HG03060 (cell line): Measurements from ENCODE around the gene KCNQ5.
"Not testable (repeated sequence)": the region's sequence is repeated elsewhere in the genome, so short reads cannot be mapped to it uniquely, and the experiment has no call there.

Source experiments
- ATAC-seq: cut with Tn5 transposase; IDR thresholded peaks from one replicate; pipeline ENCODE4 v1.9.1; 2021; ENCODE audit warnings: low read depth, moderate number of reproducible peaks; ENCODE audit not compliant: unreplicated experiment

KCNQ5 gene

DNA sequence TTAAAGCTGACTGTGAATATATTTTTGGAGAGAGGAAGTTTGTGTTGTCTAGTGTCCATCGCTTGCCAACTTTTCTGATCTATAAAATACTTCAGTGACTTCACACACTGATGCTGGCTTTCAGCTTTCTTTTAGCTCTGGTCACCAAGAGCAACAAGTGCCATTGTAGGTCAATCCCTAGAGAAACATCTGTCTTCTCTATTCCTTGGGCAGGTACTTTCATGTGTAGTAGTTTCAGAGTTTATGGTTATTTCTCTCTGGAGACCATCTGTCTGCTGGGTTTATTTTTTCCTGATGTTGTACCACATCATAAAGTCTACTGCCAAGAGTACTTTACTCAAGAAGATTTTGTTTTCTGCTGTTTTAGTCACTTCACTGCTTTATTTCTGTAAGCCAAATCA is 353.5 kb downstream of the KCNQ5 start:
- ATAC-seq: no peak

DNA sequence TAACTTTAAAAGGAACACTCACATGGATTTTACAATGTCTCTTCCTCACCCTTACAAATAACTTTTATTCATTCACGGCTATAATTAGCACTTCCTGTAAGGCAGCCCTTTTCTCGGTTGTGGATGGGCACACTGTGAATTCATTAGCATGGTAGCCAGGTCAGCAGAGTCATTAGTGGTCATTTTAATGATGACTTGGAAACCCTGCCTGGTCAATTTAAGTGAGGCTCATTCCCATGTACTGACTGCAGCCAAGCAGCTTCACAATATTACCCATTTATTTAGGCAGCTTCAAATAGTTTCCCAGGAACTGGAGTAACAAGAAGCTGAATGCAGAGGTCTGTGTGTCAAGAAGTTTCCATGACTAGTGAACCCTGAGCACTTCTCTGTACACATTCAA is 354.6 kb downstream of the KCNQ5 start:
- no peak for ATAC-seq

DNA sequence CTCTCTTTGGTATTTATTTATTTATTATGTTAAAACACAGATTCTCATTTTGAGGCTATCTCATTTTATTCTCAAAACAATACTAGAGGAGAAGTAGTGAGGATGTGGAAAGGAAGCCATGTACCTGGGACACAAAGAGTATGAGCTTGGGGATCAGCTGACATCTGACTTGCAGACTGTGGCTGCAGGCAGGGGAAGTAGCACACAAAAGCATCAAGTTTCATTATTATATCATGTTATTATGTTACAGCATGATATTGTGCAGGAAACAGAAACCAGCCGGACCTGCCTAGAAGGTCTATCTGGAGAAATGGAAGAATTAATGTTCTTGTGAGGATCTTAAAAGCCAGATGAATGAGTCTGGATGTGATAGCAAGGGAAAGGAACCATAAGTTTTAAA is 355.2 kb downstream of the KCNQ5 start:
- ATAC-seq: no peak

DNA sequence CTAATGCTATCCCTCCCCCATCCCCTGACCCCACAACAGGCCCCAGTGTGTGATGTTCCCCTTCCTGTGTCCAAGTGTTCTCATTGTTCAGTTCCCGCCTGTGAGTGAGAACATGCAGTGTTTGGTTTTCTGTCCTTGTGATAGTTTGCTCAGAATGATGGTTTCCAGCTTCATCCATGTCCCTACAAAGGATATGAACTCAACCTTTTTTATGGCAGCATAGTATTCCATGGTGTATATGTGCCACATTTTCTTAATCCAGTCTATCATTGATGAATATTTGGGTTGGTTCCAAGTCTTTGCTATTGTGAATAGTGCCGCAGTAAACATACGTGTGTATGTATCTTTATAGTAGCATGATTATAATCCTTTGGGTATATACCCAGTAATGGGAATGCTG is 356.9 kb downstream of the KCNQ5 start:
- ATAC-seq: not testable (repeated sequence)

DNA sequence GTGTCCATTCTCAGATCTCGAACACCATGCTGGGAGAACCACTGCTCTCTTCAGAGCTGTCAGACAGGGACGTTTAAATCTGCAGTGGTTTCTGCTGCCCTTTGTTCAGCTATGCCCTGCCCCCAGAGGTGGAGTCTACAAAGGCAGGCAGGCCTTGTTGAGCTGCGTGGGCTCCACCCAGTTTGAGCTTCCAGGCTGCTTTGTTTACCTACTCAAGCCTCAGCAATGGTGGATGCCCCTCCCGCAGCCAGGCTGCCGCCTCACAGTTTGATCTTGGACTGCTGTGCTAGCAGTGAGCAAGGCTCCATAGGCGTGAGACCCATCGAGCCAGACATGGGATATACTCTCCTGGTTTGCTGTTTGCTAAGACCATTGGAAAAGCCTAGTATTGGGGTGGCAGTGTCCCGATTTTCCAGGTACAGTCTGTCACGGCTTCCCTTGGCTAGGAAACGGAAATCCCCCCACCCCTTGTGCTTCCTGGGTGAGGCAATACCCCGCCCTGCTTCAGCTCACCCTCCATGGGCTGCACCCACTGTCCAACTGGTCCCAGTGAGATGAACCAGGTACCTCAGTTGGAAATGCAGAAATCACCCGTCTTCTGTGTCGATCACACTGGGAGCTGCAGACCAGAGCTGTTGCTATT is 362.4 kb downstream of the KCNQ5 start:
- ATAC-seq: not testable (repeated sequence)

DNA sequence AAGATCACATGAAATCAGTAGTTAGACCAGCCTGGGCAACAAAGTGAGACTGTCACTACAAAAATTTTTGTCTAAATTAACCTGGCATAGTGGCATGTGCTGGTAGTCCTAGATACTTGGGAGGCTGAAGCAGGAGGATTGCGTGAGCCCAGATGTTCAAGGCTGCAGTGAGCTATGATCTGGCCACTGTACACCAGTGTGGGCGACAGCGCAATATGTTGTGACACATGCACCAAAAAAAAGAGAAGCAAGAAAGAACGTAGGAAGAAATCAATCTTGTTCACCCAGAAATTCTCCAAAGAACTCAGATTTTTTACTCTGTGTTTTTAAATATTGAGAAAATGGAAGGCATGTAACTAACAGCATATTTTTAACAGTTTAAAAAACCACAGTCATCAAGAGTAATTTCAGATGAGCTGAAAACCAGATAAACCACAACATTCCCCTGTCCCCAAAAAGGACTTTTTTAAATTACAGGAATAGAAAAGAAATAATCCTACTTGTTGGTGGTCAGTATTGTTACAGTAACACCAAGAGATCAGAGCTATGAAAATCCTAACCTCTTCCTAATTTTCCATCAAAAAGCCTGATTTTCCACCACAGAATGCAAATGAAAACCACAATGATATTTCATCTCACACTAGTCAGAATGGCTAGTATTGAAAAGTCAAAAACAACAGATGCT is 363.3 kb downstream of the KCNQ5 start:
- no peak for ATAC-seq

DNA sequence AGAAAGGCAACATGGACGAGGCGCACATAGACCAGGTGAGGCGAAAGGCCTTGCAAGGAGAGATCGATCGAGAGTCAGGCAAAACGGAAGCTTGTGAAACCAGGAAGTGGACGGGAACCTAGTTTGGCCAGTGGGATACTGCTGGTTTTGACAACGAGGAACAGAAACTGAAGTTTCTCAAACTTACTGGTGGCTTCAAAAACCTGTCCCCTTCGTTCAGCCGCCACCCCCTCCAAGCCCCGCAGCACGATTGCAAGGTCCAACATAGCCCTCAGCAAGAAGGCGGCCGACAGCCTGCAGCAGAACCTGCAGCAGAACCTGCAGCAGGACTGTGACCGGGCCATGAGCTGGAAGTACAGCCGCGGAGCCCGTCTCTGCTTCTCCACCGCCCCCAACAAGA is 365.4 kb downstream of the KCNQ5 start:
- ATAC-seq: no peak

DNA sequence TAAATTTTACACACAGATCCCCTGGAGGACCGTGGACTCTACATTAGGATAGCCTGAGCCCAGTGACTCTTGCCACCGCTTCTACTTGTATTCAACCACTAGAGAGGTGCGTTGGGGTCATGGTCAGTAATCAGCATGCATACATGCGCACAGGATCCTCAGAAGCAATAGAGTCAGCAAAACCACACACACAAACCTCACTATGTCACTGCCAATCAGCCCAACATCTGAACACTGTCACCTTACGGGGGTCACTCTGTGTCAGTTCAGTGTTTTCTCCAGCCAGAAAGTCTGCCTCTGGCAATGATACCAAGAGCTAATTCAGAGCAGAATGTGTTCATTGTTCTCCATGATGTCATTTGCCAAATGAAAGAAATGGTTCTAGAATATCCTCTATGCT is 378.1 kb downstream of the KCNQ5 start:
- no peak for ATAC-seq

DNA sequence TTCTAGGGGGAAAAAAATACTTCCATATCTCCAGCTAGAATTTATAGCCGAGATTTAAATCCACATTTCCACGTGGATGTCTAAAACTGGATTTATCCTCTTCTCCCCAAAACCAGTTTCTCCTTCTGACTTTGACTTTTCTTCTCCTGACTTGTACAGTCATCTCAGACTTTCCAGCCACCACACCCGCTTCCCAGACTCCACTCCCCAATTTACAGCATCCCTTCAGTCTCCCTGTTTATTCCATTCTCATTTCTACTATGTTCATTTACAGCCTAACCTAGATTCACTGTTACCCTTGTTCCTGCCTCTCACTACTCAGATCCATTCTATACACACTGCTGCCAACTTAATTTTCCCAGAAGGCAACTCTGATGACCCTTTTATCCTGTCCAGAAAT is 378.6 kb downstream of the KCNQ5 start:
- no peak for ATAC-seq

DNA sequence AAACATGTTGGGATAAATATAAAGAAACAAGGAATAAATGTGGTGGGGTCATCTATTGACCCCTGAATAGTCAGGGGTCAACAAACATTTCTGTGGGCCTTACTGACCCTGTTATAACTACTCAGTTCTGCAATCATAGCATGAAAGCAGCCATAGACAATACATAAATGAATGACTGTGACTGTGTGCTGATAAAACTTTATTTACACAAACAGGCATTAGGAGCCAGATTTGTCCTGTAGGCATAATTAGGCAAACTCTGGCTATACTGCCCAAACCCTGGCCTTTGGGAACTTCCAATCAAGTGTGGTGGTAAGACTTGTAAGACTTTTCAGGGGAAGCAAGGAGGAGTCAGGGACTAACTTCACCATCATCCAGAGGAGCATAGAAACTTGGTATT is 380.7 kb downstream of the KCNQ5 start:
- ATAC-seq: no peak

DNA sequence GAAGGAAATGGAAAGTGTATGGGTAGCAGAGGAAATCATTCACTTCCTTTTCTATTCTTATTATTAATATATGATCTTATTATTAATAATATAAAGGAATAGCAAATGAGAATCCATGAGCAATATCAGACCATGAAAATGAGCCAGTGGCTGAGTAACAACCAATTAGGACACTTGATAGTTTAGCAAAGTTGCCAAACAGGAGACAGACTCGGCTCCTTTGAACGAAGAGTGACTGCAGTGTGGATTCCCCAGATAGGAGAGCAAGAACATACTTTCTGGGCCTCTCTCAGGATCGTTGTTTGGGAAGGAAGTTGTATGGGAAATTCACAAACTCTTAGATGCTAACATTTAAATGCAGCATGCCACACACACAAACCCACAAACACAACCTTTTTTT is 381.4 kb downstream of the KCNQ5 start:
- no peak for ATAC-seq

DNA sequence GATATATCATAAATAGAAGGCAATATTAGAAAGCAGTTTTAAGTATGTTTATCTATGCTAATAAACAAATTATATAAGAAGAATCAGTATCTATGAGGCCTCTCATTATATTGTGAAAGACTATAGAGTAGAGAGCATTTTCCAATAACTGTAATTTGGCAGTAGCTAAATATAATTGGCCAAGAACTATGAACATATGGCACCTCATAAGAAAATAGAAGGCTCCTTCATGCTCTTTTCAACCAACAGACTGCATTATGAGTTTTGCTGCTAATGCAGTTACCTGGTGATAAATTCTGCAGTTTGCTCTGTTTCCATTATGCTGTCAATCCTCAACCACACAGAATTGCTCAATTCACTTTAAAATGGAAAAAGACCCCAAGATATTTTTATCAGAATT is 382.4 kb downstream of the KCNQ5 start:
- ATAC-seq: no peak

DNA sequence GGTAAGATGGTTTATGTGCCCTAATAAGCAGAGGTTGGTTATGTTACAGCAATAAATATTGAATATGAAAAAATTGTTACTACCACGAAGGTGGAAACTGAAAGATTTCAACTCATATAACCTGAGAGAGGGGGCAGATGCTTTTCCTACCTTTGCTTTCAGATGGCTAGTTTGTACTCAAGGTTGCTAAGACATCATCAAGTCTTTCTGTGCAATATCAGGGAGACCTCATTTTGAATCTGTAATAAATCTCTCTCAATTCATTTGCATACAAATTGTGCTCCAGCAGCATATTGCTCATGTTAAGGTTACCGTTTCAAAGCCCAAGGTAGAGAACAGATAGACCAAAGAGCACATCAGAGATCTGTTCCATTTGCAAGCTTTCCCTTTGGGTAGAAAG is 383.0 kb downstream of the KCNQ5 start:
- ATAC-seq: no peak

DNA sequence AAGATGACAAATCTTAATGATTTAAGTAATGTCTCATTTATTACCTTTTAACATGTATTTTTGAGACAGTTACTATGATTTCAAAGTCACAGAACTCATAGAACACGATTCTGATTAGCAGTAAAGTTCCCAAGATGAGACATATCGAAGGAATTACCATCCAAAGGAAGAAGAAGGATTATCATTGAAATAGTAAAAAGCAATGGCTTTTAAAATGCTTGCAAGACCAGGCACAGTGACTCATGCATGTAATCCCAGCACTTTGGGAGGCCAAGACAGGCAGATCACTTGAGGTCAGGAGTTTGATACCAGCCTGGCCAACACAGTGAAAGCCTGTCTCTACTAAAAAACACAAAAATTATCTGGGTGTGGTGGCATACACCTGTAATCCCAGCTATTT is 384.3 kb downstream of the KCNQ5 start:
- ATAC-seq: no peak

DNA sequence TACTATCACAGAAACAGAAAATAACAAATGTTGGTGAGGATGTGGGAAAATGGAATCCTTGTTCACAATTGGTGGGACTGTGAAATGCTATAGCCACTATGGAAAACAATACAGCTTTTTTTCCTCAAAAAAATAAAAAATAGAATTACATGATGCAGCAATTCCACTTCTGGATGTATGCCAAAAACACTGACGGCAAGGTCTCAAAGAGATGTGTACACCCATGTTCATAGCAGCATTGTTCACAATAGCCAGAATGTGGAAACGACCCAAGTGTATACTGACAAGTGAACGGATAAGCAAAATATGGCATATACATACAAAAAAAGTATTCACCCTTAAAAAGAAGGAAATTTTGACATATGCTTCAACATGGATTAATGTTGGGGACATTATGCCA is 390.1 kb downstream of the KCNQ5 start:
- no peak for ATAC-seq

DNA sequence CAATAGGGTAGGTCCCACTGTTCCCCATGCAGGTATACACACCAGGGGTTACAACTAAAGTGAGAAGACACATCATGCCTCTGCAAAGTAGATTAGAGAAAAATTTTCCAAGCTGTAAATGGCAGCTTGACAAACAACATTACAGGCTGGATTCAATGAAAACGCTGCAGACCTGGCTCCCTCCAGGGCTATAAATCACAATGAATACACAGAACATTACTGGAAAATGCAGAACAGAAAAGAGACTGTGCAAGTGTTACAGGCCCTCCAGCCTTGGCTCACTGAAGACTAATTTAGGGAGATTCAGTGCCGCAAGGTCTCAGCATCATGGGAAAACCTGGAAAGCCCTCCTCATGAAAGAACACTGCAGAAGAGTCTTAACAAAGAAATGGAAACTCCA is 395.6 kb downstream of the KCNQ5 start:
- no peak for ATAC-seq

DNA sequence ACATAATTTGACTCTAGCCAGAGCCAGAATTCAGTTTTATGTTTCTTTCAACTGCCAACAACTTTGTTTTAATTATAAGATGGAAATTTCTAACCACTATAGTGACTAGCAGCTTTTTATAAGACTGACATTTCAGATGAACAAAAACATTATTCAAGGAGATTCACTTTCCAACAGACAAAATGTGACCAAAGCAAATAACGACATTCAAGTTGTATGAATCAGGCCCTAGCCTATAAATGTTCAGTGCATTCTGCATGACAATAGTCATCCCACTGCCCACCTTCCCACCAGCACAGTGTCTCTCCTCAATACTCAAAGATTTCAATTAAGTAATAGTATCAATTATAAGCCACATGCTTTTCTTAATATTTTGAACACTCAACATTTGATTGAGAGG is 402.7 kb downstream of the KCNQ5 start:
- no peak for ATAC-seq

DNA sequence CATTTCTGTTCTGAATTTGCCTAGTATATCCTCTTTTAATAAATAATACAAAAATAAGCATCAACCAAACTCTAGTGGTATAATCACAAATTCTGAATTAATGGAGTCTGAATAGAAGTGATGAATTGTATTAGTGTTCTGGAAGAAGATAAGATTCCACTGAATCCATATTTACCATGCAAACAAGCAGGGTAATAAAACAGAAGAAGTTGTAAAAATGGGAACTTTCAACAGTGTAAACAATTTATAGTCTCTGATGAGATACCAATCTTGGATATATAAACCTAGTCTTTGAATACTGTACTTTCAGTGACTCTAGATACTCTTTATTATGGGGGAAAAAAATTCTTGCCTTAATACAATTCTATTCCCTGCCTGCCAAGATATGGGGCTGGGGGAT is 405.8 kb downstream of the KCNQ5 start:
- no peak for ATAC-seq

DNA sequence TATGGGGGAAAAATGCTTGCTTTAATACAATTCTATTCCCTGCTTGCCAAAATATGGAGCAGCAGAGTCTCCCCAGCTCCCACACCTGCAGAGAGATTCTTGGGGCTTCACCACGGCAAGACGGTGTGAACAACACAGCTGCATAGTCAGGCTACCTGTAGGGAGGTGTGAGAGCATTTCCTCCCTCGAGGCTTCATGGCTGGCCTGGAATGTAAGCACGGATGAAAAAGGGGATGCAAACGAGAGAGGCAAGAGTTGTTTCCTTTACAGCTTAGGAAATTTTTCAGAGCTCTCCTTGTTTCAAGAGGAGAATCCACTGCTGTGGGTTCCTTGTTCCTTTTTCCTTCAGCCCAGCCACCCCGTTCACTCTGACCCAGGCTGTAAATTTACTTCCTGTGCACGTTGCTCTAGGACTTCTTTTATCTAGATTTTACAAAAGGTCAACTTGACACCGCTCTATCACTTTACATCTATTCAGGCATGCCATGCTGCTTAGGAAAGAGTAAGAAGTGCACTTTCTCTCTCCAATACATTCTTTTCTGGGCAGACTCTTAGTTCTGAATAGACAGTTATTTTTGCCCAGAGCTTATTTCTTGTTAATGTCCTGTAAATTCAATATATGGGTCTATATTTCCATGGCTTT is 406.4 kb downstream of the KCNQ5 start:
- no peak for ATAC-seq

DNA sequence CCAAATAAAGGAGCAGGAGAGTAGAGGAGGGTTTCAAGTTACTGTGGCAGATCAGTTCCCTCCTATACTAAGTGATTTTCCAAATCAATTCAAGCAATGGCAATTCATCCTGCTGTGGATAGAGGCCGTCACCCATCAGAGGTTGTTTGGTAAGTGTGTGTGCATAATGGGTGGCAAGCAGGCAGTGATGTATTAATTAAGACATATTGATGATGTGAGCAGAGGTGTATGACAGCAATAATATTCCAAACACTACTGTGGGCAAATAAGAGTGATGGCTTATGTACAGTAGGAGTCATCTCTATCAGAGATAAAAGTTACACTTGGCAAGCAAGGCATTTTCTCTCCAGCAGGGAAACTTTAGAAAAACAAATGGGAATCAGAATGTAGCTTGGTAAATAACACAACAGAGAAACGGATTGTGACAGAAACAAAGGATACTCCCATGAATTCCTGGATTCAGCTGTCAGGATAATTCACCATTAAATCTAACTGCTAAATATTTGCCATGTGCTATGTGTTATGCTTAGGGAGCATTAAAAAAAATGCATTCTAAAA is 407.1 kb downstream of the KCNQ5 start:
- ATAC-seq: no peak

DNA sequence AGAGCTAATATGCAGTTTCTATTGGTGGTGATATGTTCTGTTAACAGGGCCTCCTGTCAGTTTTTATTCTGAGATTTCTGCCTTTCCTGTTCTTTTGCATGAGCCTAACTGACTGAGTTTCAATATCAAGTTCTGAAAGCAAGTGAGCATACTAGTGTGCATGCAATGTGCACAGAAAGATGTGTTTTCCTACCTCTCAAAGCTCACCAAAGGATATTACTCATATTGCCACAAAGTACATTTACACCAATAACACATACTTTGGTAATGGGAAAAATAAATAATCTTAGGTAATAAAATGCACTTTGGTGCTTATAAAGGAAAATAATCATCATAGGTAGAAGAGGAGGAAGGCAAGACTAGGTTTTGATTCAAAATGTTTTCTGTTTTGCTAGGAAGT is 408.4 kb downstream of the KCNQ5 start:
- no peak for ATAC-seq
